ENCODE measurements around the gene APOBR.
"Not testable (repeated sequence)": the region's sequence is repeated elsewhere in the genome, so short reads cannot be mapped to it uniquely, and the experiment has no call there.

The APOBR gene, protein sequence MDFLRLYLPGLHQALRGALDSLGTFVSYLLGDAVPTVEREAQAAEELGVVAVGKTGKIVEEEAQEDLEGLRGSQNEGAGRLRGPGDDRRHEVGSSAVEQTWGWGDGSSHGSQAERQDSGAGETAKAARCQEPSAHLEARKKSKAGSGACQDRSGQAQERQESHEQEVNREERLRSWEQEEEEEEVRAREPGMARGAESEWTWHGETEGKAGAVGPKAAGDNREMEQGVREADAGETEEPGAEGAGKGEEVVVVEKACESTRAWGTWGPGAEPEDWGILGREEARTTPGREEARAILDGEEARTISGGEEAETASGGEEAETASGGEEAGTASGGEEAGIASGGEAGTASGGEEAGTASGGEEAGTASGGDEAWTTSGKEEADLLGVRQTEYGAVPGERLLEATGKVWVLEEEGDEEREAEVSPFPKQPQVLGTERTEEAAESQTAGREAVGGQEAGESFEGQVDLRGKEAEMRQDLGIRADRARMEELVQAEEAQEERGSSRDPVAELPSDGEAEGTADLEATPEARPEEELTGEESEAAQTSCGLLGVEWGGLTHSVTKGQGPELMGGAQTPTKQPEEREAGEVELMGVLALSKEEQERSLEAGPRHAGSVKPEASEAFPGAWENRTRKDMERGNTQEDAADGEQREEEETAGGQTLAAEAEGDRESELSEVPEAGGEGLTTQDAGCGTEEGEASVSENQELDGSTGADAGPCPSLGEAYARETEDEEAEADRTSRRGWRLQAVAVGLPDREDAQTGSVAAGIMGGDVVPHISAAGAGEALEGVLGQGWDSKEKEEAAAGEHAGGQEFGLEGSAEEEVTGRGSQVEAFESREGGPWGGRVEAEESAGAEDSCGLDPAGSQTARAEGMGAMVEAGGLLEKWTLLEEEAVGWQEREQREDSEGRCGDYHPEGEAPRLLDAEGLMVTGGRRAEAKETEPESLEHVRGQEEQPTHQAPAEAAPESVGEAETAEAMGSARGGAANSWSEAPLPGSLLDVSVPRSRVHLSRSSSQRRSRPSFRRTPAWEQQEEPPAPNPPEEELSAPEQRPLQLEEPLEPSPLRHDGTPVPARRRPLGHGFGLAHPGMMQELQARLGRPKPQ

DNA sequence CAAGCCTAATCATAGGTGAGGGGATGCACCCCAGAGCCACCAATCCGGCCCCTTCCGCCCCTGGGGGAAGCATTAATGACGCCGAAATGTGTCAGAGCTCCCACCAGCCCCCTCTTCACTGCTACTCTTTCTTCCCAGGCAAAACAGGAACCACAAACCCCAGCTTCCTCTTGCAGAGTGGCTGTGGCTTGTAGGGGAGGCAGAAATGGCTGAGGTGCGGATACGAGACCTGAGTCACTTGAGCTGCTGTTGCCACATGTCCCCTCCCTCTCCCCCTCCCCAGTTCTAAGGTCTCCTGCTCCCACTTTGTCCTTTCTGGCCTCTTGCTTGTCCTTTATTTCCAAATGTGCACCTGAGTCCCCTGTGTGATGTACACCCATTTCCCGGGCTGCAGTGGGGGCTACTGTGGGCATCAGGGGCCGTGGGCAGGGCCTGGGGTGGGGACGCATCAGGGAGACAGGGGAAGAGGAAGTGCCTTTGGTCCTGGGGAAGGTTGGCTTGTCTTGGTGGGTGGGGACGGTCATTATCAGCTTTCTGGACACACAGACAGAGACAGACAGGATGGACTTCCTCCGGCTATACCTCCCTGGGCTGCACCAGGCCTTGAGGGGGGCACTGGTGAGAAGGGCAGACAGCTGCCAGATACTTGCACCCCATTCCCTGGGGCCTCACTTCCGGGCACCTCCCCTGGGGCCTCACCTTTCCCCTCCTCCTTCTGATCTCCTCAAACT lies at the start of gene APOBR:
Gene APOBR, plus strand, starts transcription at position 523 of the 731 bp plus-strand sequence. Its CDS starts 39 bp downstream, at position 562.
- peaks cover 7 to 12% of the 10 kb centered on the region in 2 donors for H3K36me3 ChIP-seq (ENCODE audit: control insufficient read depth in 2 of 2, insufficient read depth in 2 of 2, low read length in 2 of 2)
- H3K4me1 ChIP-seq (ENCODE audit: control insufficient read depth in 2 of 2, insufficient read depth in 2 of 2, low read length in 2 of 2), result peaks cover 29 to 38% of the 10 kb centered on the region in 2 donors
- H3K4me3 ChIP-seq (ENCODE audit: low read length in 2 of 2), result peak within 1 kb of the TSS; percentile 65 to 82
- H3K27me3 ChIP-seq (ENCODE audit: control insufficient read depth in 2 of 2, insufficient read depth in 2 of 2, low read length in 2 of 2), result no peaks in the 10 kb centered on the region
- no peaks in the 10 kb centered on the region for H3K9me3 ChIP-seq (ENCODE audit: control insufficient read depth in 2 of 2, low read length in 2 of 2)
- H3K27ac ChIP-seq (ENCODE audit: low read depth in 2 of 2, low read length in 2 of 2), result peak within 1 kb of the TSS; percentile 94
- H3K9ac ChIP-seq (ENCODE audit: low read depth in 1 of 2, low read length in 2 of 2), result peak within 1 kb of the TSS; percentile 92 to 94

DNA sequence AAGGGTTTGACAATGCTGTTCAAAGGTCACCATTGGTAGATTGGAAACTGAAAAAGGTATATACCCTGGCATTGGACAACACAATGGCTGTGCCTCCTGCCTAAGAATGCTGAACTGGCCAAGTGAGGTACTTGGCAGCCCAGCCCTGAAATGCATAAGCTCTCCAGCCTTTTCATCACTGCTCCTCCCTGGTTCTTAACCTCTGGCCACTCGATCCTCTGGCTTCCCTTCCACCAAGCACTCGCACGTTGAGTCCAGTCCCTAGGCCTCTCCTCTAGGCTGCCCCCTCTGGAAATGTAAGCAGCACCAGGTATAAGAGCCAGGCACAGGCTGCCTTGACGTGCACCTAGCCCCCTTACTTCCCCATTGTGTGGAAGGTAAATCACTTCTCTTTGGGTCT lies 48.1 kb upstream of the APOBR start:
- not testable (repeated sequence) for H3K9me3 ChIP-seq (ENCODE audit: control insufficient read depth in 2 of 2, low read length in 2 of 2); H3K36me3 ChIP-seq (ENCODE audit: control insufficient read depth in 2 of 2, insufficient read depth in 2 of 2, low read length in 2 of 2); H3K27ac ChIP-seq (ENCODE audit: low read depth in 2 of 2, low read length in 2 of 2); H3K4me3 ChIP-seq (ENCODE audit: low read length in 2 of 2); H3K9ac ChIP-seq (ENCODE audit: low read depth in 1 of 2, low read length in 2 of 2); H3K27me3 ChIP-seq (ENCODE audit: control insufficient read depth in 2 of 2, insufficient read depth in 2 of 2, low read length in 2 of 2); H3K4me1 ChIP-seq (ENCODE audit: control insufficient read depth in 2 of 2, insufficient read depth in 2 of 2, low read length in 2 of 2)

DNA sequence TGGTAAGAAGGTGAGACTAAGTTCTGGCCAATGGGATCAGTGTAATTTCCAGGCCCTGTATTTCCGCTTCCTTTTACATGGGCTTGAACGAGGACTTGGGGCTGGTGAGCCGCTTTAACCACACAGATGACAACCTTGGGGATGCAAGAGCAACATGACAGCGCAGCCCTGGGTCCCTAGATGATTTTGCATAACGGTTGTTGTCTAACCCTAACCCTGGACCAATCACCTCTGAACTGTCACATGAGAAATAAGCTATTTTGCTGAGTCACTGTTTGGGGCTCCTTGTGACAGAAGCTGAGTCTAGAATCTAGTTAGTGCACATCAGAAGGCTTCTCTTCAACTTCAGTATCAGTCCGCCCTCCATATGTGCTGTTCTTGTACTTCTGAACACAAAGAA lies 47.4 kb upstream of the APOBR start:
- not testable (repeated sequence) for H3K36me3 ChIP-seq (ENCODE audit: control insufficient read depth in 2 of 2, insufficient read depth in 2 of 2, low read length in 2 of 2); H3K4me1 ChIP-seq (ENCODE audit: control insufficient read depth in 2 of 2, insufficient read depth in 2 of 2, low read length in 2 of 2); H3K4me3 ChIP-seq (ENCODE audit: low read length in 2 of 2); H3K9me3 ChIP-seq (ENCODE audit: control insufficient read depth in 2 of 2, low read length in 2 of 2); H3K27ac ChIP-seq (ENCODE audit: low read depth in 2 of 2, low read length in 2 of 2); H3K9ac ChIP-seq (ENCODE audit: low read depth in 1 of 2, low read length in 2 of 2); H3K27me3 ChIP-seq (ENCODE audit: control insufficient read depth in 2 of 2, insufficient read depth in 2 of 2, low read length in 2 of 2)

DNA sequence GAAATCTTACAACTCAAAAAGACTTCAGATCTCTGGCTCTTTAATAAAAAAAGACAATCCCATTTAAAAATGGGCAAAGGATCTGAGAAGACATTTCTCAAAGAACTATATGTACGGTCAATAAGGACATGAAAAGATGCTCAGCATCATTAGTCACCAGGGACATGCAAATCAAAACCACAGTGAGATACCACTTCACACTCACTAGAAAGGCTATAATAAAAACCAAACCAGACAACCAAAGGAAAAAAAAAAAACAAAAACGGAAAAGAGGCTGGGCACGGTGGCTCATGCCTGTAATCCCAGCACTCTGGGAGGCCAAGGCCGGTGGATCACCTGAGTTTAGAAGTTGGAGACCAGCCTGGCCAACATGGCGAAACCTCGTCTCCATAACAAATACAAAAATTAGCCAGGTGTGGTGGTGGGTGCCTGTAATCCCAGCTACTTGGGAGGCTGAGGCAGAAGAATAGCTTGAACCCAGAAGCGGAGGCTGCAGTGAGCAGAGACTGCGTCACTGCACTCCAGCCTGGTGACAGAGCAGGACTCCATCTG lies 20.7 kb upstream of the APOBR start:
- Histone ChIP-seq H3K27ac (ENCODE audit: low read depth in 2 of 2, low read length in 2 of 2) (no peak overlapping the region), H3K27me3 (ENCODE audit: control insufficient read depth in 2 of 2, insufficient read depth in 2 of 2, low read length in 2 of 2) (no peaks in the 10 kb centered on the region), H3K9ac (ENCODE audit: low read depth in 1 of 2, low read length in 2 of 2) (no peak overlapping the region), H3K4me1 (ENCODE audit: control insufficient read depth in 2 of 2, insufficient read depth in 2 of 2, low read length in 2 of 2) (no peaks in the 10 kb centered on the region), H3K9me3 (ENCODE audit: control insufficient read depth in 2 of 2, low read length in 2 of 2) (no peaks in the 10 kb centered on the region), H3K4me3 (ENCODE audit: low read length in 2 of 2) (no peak overlapping the region), H3K36me3 (ENCODE audit: control insufficient read depth in 2 of 2, insufficient read depth in 2 of 2, low read length in 2 of 2) (peaks cover 31 to 41% of the 10 kb centered on the region in 2 donors)

DNA sequence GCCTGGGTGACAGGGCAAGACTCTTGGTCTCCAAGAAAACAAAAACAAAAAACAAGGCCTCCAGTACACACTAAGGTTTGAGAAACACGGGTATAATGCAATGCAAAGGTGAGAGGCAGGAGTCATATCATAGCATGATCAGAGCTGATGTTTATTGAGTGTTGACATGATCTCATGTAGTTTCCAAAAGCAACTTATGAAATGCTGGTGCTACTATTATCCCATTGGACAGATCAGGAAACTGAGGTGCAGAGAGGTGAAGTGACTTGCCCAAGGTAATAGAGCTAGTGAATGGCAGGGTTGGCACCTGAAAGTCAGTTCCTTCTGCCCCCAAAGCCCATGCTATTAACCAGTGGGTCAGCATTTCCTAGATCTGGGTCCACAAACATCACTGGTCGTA lies 19.2 kb upstream of the APOBR start:
- peaks cover 35 to 43% of the 10 kb centered on the region in 2 donors for H3K36me3 ChIP-seq (ENCODE audit: control insufficient read depth in 2 of 2, insufficient read depth in 2 of 2, low read length in 2 of 2)
- H3K4me1 ChIP-seq (ENCODE audit: control insufficient read depth in 2 of 2, insufficient read depth in 2 of 2, low read length in 2 of 2), result peaks cover 0 to 8% of the 10 kb centered on the region in 2 donors
- no peaks in the 10 kb centered on the region for H3K9me3 ChIP-seq (ENCODE audit: control insufficient read depth in 2 of 2, low read length in 2 of 2)
- no peaks in the 10 kb centered on the region for H3K27me3 ChIP-seq (ENCODE audit: control insufficient read depth in 2 of 2, insufficient read depth in 2 of 2, low read length in 2 of 2)
- no peak overlapping the region for H3K27ac ChIP-seq (ENCODE audit: low read depth in 2 of 2, low read length in 2 of 2)
- H3K9ac ChIP-seq (ENCODE audit: low read depth in 1 of 2, low read length in 2 of 2), result no peak overlapping the region
- H3K4me3 ChIP-seq (ENCODE audit: low read length in 2 of 2), result no peak overlapping the region

DNA sequence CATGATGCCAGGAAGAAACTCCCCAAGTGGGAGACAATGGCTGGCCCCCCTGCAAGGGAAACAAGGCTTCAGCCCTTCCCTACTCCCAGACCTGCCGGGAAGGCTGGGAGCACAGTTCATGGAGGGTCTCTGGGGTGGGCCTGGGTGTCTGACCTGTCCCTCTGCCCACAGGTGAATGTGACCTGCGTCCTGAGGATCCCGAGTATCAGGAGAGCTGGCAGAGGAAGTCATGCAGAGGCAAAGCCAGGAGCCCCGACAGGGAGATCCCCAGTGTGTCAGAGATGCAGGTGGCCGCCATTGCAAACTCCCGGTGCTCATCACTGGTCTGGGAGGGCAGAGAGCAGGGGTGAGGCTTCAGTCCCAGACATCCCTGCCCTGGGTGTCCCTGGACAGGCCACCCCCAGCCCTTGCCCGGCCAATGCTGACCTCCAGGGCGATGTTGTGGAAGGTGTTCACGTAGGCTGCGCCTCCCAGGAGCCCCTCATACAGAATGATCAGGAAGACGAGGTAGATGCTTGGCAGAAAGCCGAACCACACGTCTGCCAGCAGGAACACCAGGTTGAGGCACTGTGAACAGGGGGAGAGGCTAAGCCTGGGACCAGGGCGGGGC lies 17.0 kb upstream of the APOBR start:
- Histone ChIP-seq H3K36me3 (ENCODE audit: control insufficient read depth in 2 of 2, insufficient read depth in 2 of 2, low read length in 2 of 2) (peaks cover 42 to 49% of the 10 kb centered on the region in 2 donors), H3K27me3 (ENCODE audit: control insufficient read depth in 2 of 2, insufficient read depth in 2 of 2, low read length in 2 of 2) (no peaks in the 10 kb centered on the region), H3K4me3 (ENCODE audit: low read length in 2 of 2) (no peak overlapping the region), H3K27ac (ENCODE audit: low read depth in 2 of 2, low read length in 2 of 2) (no peak overlapping the region), H3K9ac (ENCODE audit: low read depth in 1 of 2, low read length in 2 of 2) (no peak overlapping the region), H3K9me3 (ENCODE audit: control insufficient read depth in 2 of 2, low read length in 2 of 2) (no peaks in the 10 kb centered on the region), H3K4me1 (ENCODE audit: control insufficient read depth in 2 of 2, insufficient read depth in 2 of 2, low read length in 2 of 2) (peaks cover 5 to 27% of the 10 kb centered on the region in 2 donors)

DNA sequence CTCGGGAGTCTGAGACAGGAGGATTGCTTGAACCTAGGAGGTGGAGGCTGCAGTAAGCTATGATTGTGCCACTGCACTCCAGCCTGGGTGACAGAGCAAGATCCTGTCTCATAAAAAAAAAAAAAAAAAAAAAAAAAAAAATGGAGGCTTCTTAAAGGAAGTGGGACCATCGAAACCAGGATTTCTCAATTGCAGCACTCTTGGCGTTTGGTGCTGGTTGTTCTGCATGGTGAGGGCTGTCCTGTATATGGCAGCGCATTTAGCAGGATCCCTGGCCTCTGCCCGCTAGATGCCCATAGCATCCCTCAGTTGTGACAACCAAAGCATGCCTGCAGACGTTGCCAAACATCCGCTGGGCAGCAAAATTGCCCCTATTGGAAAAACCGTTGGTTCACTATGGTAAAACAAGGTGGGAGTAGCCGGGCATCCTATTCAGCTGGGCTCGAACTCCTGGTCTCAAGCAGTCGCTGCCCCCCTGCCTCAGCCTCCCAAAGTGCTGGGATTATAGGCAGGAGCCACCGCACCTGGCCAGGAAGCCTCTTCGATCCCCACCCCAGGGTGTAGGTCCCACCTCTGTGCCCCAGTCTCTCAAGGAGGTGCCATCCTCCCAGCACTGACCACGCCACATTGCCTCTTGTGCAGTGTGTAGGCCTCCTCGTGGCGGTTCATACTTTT lies 15.8 kb upstream of the APOBR start:
- Histone ChIP-seq H3K9ac (ENCODE audit: low read depth in 1 of 2, low read length in 2 of 2) (no peak overlapping the region), H3K36me3 (ENCODE audit: control insufficient read depth in 2 of 2, insufficient read depth in 2 of 2, low read length in 2 of 2) (peaks cover 44 to 52% of the 10 kb centered on the region in 2 donors), H3K9me3 (ENCODE audit: control insufficient read depth in 2 of 2, low read length in 2 of 2) (no peaks in the 10 kb centered on the region), H3K4me1 (ENCODE audit: control insufficient read depth in 2 of 2, insufficient read depth in 2 of 2, low read length in 2 of 2) (peaks cover 5 to 28% of the 10 kb centered on the region in 2 donors), H3K4me3 (ENCODE audit: low read length in 2 of 2) (no peak overlapping the region), H3K27me3 (ENCODE audit: control insufficient read depth in 2 of 2, insufficient read depth in 2 of 2, low read length in 2 of 2) (no peaks in the 10 kb centered on the region), H3K27ac (ENCODE audit: low read depth in 2 of 2, low read length in 2 of 2) (no peak overlapping the region)

DNA sequence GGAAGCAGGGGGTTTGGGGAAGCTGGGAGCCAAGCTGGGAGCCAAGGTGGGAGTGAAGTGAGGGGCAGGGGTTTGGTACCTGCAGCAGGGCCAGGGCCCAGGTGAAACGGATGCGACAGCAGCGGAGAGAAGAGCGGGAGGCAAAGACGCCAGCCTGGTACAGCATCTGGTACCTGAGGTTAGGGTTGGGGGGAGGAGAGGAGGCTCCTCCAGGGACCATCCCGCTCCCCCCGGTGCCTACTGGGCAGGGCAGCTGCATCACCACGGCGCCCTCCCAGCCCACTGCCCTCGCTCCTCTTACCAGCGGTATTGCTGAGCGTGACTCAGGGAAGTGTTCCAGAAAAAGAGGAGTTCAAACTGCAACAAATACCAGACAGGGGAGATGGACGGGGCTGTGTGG lies 12.4 kb upstream of the APOBR start:
- H3K9ac ChIP-seq (ENCODE audit: low read depth in 1 of 2, low read length in 2 of 2), result peak overlapping the region in 1 of 2 donors; percentile 23

DNA sequence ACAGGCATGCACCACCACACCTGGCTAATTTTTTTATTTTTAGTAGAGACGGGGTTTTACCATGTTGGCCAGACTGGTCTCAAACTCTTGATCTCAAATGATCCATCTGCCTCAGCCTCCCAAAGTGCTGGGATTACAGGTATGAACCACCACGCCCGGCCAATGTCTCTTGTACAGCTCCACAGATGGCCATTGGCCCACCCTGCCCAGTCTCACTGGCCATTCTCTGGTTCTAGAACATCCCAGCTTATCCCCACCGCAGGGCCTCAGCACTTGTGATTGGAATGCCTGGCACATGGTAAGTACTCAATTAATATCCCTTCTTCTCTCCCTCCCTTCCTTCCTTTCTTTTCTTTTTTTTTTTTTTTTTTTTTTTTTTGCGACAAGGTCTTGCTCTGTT lies 11.1 kb upstream of the APOBR start:
- not testable (repeated sequence) for H3K9me3 ChIP-seq (ENCODE audit: control insufficient read depth in 2 of 2, low read length in 2 of 2); H3K4me3 ChIP-seq (ENCODE audit: low read length in 2 of 2); H3K9ac ChIP-seq (ENCODE audit: low read depth in 1 of 2, low read length in 2 of 2); H3K27me3 ChIP-seq (ENCODE audit: control insufficient read depth in 2 of 2, insufficient read depth in 2 of 2, low read length in 2 of 2)
- peaks cover 5 to 28% of the 10 kb centered on the region in 2 donors for H3K4me1 ChIP-seq (ENCODE audit: control insufficient read depth in 2 of 2, insufficient read depth in 2 of 2, low read length in 2 of 2)
- peaks cover 32 to 41% of the 10 kb centered on the region in 2 donors for H3K36me3 ChIP-seq (ENCODE audit: control insufficient read depth in 2 of 2, insufficient read depth in 2 of 2, low read length in 2 of 2)
- H3K27ac ChIP-seq (ENCODE audit: low read depth in 2 of 2, low read length in 2 of 2), result peak overlapping the region in 1 of 2 donors; percentile 1

More for the DNA sequence above, 12.4 kb upstream of the APOBR start:
- Histone ChIP-seq H3K27ac (ENCODE audit: low read depth in 2 of 2, low read length in 2 of 2) (peak overlapping the region; percentile 93 to 96), H3K4me3 (ENCODE audit: low read length in 2 of 2) (no peak overlapping the region), H3K27me3 (ENCODE audit: control insufficient read depth in 2 of 2, insufficient read depth in 2 of 2, low read length in 2 of 2) (no peaks in the 10 kb centered on the region), H3K9me3 (ENCODE audit: control insufficient read depth in 2 of 2, low read length in 2 of 2) (no peaks in the 10 kb centered on the region), H3K36me3 (ENCODE audit: control insufficient read depth in 2 of 2, insufficient read depth in 2 of 2, low read length in 2 of 2) (peaks cover 34 to 43% of the 10 kb centered on the region in 2 donors), H3K4me1 (ENCODE audit: control insufficient read depth in 2 of 2, insufficient read depth in 2 of 2, low read length in 2 of 2) (peaks cover 5 to 28% of the 10 kb centered on the region in 2 donors)

Measured in mucosa of rectum (tissue), 2 donors.